OCI-LY1 (cell line): ENCODE data around the gene GAD2.

Experiments used
- EZH2 ChIP-seq: fragments of 200-600 bp; sonication (generic), shearing (Covaris generic); IDR thresholded peaks from 2 replicates; pipeline ENCODE4 v1.8.0; 2017; ENCODE audit warnings: borderline replicate concordance, mixed run types, mild to moderate bottlenecking, antibody characterized with exemption, low read length, moderate library complexity, mixed read lengths
- TF ChIP-seq, protein P1 (sequence below): fragments of 200-600 bp; sonication (generic), shearing (Covaris generic); IDR thresholded peaks from 2 replicates; pipeline ENCODE4 v1.5.1; 2017; ENCODE audit warnings: mild to moderate bottlenecking, antibody characterized with exemption, low read length, moderate library complexity, mixed read lengths

GRCh38 chr10:26173837-26174236 is 42.7 kb upstream of the GAD2 start:
- TF ChIP-seq EZH2, result no peak
- TF ChIP-seq, protein P1, sequence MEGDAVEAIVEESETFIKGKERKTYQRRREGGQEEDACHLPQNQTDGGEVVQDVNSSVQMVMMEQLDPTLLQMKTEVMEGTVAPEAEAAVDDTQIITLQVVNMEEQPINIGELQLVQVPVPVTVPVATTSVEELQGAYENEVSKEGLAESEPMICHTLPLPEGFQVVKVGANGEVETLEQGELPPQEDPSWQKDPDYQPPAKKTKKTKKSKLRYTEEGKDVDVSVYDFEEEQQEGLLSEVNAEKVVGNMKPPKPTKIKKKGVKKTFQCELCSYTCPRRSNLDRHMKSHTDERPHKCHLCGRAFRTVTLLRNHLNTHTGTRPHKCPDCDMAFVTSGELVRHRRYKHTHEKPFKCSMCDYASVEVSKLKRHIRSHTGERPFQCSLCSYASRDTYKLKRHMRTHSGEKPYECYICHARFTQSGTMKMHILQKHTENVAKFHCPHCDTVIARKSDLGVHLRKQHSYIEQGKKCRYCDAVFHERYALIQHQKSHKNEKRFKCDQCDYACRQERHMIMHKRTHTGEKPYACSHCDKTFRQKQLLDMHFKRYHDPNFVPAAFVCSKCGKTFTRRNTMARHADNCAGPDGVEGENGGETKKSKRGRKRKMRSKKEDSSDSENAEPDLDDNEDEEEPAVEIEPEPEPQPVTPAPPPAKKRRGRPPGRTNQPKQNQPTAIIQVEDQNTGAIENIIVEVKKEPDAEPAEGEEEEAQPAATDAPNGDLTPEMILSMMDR, result no peak
